NCI-H774 (cell line): ENCODE measurements around the gene CCDC185.

Experiments used
- DNase-seq: peaks from one replicate; lab custom pipeline; 2025; lab: John Stamatoyannopoulos, UW

CCDC185 gene

DNA sequence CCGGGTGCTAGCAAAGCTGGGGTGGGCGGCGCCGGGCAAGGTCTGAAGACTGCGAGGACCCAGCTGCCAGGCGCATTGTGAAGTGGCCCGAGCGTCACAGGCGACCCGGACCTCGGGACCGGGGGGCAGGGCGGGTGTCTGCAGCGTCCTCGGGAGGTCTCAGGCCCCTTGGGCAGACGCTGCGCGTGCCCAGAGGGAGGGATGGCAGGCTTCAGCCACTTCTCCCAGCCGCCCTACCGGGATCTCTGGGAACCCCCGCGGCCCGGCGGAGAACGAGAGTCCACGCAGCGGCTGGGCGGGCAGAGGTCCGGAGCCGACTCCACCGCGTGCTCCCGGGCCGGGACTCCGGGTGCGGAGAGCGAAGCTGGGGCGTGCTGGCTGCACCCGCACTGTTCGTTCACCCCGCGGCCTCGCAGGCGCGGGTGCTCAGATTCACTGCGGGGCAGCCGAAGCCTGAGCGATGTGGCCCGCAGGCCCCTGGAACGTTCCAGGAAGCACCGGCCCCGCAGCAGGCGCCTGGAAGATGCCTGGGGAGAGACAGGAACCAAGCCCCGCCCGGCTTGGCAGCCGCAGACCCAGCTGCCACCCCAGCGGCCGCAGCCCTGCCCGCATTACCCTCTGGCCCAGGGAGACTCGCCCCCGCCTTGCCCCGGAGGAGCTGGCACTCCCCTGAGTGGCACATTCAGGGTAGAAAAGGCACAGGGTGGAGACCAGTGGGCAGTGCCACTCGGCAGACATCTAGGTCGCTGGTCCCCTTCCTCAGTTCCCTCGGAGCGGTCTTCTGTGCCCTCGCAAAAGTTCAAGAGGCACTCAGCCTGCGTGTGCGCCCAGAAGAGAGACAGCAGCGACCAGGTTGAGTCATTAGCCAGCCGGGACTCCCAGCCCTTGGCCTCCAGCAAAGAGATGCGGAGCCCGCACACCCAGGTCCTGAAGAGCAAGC lies at the start of gene CCDC185:
Gene CCDC185 (plus strand): TSS at position 141 of the 940 bp plus-strand sequence. CDS start 61 bp downstream, at position 202.
- peak; percentile 29 for DNase-seq

DNA sequence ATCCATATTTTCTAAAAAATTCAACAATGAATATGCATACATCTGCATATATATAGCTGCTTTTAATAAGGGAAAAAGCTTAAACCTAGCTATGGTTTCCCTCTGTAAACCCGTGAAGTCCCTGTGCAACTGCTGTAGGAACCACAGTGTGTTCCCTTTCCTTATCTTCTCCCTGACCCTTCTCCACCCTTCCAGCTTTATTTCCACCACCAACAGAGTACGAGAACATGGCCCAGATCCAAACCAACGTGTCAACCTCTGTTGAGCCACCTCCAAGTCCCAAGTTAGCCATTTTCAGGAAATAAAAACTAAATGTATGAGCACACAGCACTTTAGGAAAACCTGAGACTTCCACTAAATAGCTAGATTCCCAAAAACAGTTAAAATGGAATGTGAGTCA lies 49.5 kb upstream of the CCDC185 start:
- no peak for DNase-seq

- no peak for DNase-seq
These were observed 48.7 kb upstream of the CCDC185 start for GRCh38 chr1:223344491-223344890.

GRCh38 chr1:223345720-223346119 lies 47.5 kb upstream of the CCDC185 start:
- DNase-seq, result no peak

DNA sequence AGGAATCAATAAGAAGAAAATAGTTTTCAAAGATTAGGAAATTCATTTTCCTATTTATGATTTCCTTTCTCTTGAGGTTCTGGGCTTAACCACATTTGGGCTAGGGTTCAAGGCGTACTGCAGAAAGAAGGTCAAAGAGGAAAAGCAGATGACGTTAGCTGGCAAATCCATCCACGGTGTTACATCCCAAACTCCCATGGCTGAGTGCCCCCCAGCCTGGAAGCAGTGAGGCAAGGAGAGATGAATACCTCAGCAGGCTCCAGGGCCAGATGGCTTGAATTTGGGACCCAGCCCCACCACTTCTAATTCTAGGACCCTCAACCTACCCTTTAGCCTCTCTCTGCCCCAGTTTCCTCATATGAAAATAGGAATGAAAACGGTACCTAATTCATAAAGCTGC lies 46.9 kb upstream of the CCDC185 start:
- no peak for DNase-seq

DNA sequence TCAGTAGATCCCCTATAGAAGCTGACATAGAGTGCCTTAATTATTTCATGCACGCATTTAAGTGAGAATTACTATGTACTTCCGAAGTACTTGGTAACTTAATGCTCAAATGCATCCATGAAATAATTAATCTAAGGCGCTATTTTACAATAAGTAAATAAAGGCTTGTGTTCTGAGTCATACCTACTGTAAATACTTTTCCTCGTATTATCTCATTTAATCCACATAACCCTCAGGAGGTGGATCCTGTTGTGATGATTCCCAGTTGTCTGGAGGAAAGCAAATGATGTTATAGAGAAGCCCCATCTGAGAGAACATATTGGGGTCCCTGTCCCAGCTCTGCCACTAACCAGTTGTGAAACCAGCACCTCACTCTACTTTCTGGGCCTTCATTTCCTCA lies 45.6 kb upstream of the CCDC185 start:
- DNase-seq, result no peak

DNA sequence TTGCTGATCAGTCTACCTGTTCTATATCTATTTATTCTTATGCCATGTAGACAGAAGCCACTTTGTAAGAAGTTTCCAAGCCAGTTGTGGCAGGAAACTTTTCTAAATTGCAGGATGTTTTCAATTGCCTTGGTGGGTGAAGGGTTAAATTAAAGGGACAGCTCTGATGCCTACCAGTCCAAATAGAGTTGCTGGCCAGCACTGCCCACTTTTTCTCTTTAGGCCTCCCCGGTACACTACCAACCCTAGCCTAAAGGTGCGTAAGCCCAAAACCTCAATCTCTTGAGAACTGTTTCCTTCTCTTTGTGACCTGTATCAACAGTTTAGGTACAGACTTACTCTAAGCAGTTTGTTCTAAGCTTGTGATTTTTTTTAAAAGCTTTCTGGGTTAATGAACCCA lies 44.8 kb upstream of the CCDC185 start:
- no peak for DNase-seq

DNA sequence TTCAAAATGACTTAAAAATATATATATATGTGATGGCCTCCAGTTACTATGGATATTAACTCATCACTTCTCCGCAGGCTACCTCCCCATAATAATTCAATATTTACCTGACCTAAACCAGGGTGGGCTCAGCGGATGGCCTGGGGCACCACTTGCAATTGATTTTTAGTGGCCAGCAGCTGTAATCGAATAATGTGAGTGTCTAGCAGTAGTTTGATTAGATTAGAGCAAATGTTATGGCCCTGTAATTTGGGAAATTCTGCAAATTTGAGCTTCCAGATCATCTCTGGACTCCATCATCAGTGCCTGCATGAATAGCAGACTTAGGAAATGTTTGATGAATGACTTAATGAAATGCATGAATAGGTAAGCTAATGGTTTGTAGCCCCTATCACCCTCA lies 44.0 kb upstream of the CCDC185 start:
- no peak for DNase-seq

GRCh38 chr1:223350361-223350908 lies 42.8 kb upstream of the CCDC185 start:
- DNase-seq, result no peak

- no peak for DNase-seq
These were observed 40.3 kb upstream of the CCDC185 start for GRCh38 chr1:223352944-223353343.

DNA sequence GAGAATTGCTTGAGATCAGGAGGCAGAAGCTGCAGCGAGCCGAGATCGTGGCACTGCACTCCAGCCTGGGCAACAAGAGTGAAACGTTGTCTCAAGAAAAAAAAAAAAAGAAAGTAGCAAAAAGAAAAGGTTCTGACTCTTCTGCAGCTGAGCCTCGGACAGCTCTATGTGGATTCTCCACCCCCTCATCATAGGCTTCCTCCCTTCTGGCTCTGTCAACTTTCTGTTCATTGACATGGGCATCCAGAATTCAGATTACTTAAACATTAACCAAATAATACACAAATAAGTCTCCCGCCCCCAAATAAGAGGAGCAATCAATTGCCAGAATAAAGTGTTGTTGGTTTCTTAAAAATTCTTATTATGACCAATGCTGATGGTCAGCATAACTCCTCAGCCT lies 39.3 kb upstream of the CCDC185 start:
- DNase-seq, result no peak

GRCh38 chr1:223355699-223356098 lies 37.5 kb upstream of the CCDC185 start:
- DNase-seq, result no peak

DNA sequence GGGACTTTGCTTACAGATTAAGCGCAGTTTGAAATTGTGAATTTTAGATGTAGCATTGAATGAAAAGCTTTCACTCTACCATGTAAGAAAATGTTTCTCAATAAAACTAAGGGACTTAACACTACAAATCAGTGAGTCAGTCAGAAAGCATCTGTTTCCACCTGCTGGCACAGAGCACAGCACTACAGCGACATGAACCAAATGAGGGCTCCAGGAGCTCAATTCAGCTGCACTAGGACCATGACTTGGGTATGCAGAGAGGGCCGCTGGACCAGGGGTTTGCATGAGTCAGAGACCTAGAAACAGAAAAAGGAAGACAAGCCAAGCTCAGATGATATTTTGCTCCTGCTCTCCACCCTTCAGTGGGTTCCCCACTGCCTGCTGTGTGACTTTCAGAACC lies 34.4 kb upstream of the CCDC185 start:
- no peak for DNase-seq

GRCh38 chr1:223363057-223363855 lies 30.0 kb upstream of the CCDC185 start:
- DNase-seq, result no peak

- DNase-seq, result peak; percentile 88
These were observed 29.1 kb upstream of the CCDC185 start, which contains the start of gene SUSD4 for GRCh38 chr1:223363856-223364684. Gene SUSD4, minus strand, starts transcription at chr1:223364176. Its CDS starts 751 bp downstream, at chr1:223363425.

GRCh38 chr1:223364685-223365382 lies 28.4 kb upstream of the CCDC185 start:
- DNase-seq, result no peak

DNA sequence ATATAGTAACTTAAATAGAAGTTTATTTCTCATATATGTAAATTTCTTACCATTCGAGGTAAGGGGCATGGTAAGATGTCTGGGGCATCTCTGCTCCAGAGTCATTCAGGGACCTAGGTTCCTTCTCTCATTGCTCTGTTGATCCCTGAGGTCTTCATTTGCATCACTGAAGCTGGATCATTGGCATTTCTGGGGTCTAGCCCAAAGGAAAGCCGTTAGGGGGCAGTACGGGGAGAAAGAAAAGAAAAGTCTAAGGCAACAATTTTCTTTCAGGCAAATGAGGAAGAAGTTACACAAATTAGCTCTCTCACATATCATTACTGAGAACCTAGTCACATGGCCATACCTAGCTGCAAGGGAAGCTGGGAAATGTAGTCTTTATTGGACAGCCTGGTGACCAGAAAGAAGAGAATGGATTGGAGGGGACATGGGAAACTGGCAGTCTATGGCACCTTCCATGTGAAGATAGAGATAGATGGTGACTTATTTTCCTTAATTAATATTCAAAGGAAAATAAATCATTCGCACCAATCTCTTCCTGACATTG lies 19.1 kb upstream of the CCDC185 start:
- no peak for DNase-seq

GRCh38 chr1:223378754-223379153 lies 14.5 kb upstream of the CCDC185 start:
- DNase-seq, result no peak

- no peak for DNase-seq
These were observed 7.2 kb upstream of the CCDC185 start for GRCh38 chr1:223386013-223386412.

GRCh38 chr1:223390618-223391017 lies 2.6 kb upstream of the CCDC185 start:
- DNase-seq, result no peak

DNA sequence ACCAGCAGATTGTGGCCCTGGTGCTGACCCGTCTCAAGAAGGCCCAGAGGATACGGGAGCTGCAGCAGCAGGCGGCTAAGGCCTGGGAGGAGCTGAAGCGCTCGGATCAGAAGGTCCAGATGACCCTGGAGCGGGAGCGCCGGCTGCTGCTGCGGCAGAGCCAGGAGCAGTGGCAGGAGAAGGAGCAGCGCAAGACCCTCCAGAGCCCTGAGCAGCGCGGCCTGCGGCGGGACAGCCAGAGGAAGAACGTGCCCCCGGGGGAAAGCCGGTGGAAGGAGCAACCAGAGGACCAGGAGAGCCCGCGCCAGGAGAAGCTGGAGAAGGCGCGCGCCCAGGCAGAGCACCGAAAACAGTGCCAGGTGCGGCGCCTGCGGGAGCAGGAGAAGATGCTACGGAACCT lies 1.0 kb downstream of the CCDC185 start:
- DNase-seq, result no peak
